ENCODE results near the gene HNRNPC.

The HNRNPC gene

DNA sequence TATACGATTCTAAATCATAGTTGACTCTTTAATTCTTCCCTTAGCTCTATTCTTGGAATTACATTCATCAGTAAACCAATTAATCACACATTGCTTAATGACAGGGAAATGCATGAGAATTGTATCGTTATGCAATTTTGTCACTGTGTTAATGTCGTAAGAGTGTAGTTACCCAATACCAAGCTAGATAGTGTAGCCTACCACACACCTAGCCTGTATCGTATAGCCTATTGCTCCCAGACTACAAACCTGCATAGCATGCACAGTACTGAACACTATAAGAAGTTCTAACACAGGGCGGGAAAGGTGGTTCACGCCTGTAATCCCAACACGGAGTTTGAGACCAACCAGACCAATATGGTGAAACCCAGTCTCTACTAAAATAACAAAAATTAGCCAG, 24.7 kb downstream of the HNRNPC start:
- Histone ChIP-seq H3K36me3 (ENCODE audit: control insufficient read depth in 2 of 2, insufficient read depth in 2 of 2, low read length in 2 of 2) (peaks cover 7 to 16% of the 10 kb centered on the region in 2 donors), H3K4me3 (ENCODE audit: low read length in 2 of 2) (no peak overlapping the region), H3K27ac (ENCODE audit: low read length) (no peak overlapping the region), H3K27me3 (ENCODE audit: control insufficient read depth in 1 of 2, insufficient read depth in 2 of 2, low read length in 2 of 2) (no peaks in the 10 kb centered on the region), H3K9ac (ENCODE audit: low read length in 2 of 2) (no peak overlapping the region), H3K4me1 (ENCODE audit: control insufficient read depth, insufficient read depth, low read length) (peaks cover 9% of the 10 kb centered on the region), H3K9me3 (ENCODE audit: control insufficient read depth in 2 of 2, low read length in 2 of 2) (no peaks in the 10 kb centered on the region)

- no peaks in the 10 kb centered on the region for H3K27me3 ChIP-seq (ENCODE audit: control insufficient read depth in 1 of 2, insufficient read depth in 2 of 2, low read length in 2 of 2)
- H3K4me3 ChIP-seq (ENCODE audit: low read length in 2 of 2), result no peak overlapping the region
- peaks cover 6 to 10% of the 10 kb centered on the region in 2 donors for H3K36me3 ChIP-seq (ENCODE audit: control insufficient read depth in 2 of 2, insufficient read depth in 2 of 2, low read length in 2 of 2)
- H3K9ac ChIP-seq (ENCODE audit: low read length in 2 of 2), result no peak overlapping the region
- H3K9me3 ChIP-seq (ENCODE audit: control insufficient read depth in 2 of 2, low read length in 2 of 2), result no peaks in the 10 kb centered on the region
- H3K27ac ChIP-seq (ENCODE audit: low read length), result no peak overlapping the region
- peaks cover 5% of the 10 kb centered on the region for H3K4me1 ChIP-seq (ENCODE audit: control insufficient read depth, insufficient read depth, low read length)
Measured at GRCh38 chr14:21241218-21241819, 27.9 kb downstream of the HNRNPC start.

- peaks cover 6 to 10% of the 10 kb centered on the region in 2 donors for H3K36me3 ChIP-seq (ENCODE audit: control insufficient read depth in 2 of 2, insufficient read depth in 2 of 2, low read length in 2 of 2)
- no peaks in the 10 kb centered on the region for H3K4me1 ChIP-seq (ENCODE audit: control insufficient read depth, insufficient read depth, low read length)
- no peaks in the 10 kb centered on the region for H3K27me3 ChIP-seq (ENCODE audit: control insufficient read depth in 1 of 2, insufficient read depth in 2 of 2, low read length in 2 of 2)
- H3K27ac ChIP-seq (ENCODE audit: low read length), result no peak overlapping the region
- no peak overlapping the region for H3K4me3 ChIP-seq (ENCODE audit: low read length in 2 of 2)
- H3K9ac ChIP-seq (ENCODE audit: low read length in 2 of 2), result no peak overlapping the region
- no peaks in the 10 kb centered on the region for H3K9me3 ChIP-seq (ENCODE audit: control insufficient read depth in 2 of 2, low read length in 2 of 2)
Measured at GRCh38 chr14:21240417-21240816, 28.8 kb downstream of the HNRNPC start.

GRCh38 chr14:21238823-21239518, 30.3 kb downstream of the HNRNPC start:
- Histone ChIP-seq H3K36me3 (ENCODE audit: control insufficient read depth in 2 of 2, insufficient read depth in 2 of 2, low read length in 2 of 2) (peaks cover 4 to 6% of the 10 kb centered on the region in 2 donors), H3K4me3 (ENCODE audit: low read length in 2 of 2) (no peak overlapping the region), H3K4me1 (ENCODE audit: control insufficient read depth, insufficient read depth, low read length) (no peaks in the 10 kb centered on the region)

DNA sequence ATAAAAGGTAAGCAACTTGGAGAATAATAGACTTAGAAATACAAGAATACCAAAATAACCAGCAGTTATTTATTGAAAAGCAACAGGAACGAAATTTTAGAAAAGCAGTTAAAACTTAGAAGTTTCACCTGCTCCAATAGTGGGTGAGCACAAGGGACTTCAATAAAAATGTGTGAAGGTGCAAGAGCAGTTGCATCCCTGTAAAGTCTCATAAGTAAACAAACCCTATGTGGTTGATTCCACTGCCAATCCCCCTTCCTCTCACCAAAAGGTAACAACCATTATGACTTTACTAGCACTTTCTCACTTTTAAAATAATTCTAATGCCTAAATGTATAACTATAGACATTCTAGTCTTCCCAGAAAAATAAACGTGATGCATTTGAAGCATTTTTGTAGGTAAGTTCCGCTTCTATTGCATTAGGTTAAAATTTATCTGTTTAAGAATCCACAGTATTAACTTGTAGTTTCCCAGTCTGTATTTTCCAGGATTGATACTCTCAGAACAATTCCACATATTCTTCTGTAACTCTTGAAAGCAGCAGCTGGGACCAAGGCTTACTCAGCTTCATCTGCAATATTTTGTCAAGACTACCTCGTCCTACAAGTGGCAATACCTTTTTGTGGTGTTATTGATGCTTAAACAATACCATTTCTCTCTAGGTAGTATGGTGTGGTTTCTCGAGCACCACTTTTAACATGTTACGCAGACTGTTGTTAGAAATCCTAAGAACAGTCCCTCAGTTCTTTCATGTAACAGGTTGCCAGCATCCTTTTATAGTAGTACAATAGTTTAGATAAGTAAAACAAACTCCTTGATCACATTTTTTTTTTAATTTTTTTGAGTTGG, 32.1 kb downstream of the HNRNPC start:
- Histone ChIP-seq H3K27me3 (ENCODE audit: control insufficient read depth in 1 of 2, insufficient read depth in 2 of 2, low read length in 2 of 2) (no peaks in the 10 kb centered on the region), H3K9ac (ENCODE audit: low read length in 2 of 2) (no peak overlapping the region), H3K9me3 (ENCODE audit: control insufficient read depth in 2 of 2, low read length in 2 of 2) (no peaks in the 10 kb centered on the region), H3K4me1 (ENCODE audit: control insufficient read depth, insufficient read depth, low read length) (no peaks in the 10 kb centered on the region), H3K36me3 (ENCODE audit: control insufficient read depth in 2 of 2, insufficient read depth in 2 of 2, low read length in 2 of 2) (peaks cover 0 to 4% of the 10 kb centered on the region in 2 donors), H3K4me3 (ENCODE audit: low read length in 2 of 2) (no peak overlapping the region), H3K27ac (ENCODE audit: low read length) (no peak overlapping the region)

More at GRCh38 chr14:21238823-21239518, 30.3 kb downstream of the HNRNPC start:
- no peaks in the 10 kb centered on the region for H3K27me3 ChIP-seq (ENCODE audit: control insufficient read depth in 1 of 2, insufficient read depth in 2 of 2, low read length in 2 of 2)
- H3K27ac ChIP-seq (ENCODE audit: low read length), result no peak overlapping the region
- no peaks in the 10 kb centered on the region for H3K9me3 ChIP-seq (ENCODE audit: control insufficient read depth in 2 of 2, low read length in 2 of 2)
- H3K9ac ChIP-seq (ENCODE audit: low read length in 2 of 2), result no peak overlapping the region

DNA sequence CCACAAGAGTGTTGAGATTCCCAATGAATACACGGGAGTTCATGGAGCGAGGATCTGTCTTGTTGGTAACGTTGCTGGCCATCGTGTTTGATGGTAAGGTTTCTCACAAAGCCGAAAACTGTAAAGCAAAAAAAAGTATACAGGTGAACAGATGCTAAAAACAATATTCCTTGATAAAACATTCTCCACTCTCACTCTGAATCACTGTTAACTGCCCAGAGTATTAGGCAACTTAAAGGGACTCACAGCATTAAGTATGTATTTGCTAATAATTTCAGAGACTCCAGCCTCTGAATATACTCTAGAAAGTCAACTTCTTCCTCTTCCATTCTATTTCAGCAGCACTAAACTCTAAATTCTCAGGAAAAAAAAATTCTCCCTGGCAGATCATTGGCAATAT, 35.1 kb downstream of the HNRNPC start:
- Histone ChIP-seq H3K4me3 (ENCODE audit: low read length in 2 of 2) (no peak overlapping the region), H3K36me3 (ENCODE audit: control insufficient read depth in 2 of 2, insufficient read depth in 2 of 2, low read length in 2 of 2) (peaks cover 15 to 16% of the 10 kb centered on the region in 2 donors), H3K9me3 (ENCODE audit: control insufficient read depth in 2 of 2, low read length in 2 of 2) (no peaks in the 10 kb centered on the region), H3K27ac (ENCODE audit: low read length) (no peak overlapping the region), H3K27me3 (ENCODE audit: control insufficient read depth in 1 of 2, insufficient read depth in 2 of 2, low read length in 2 of 2) (no peaks in the 10 kb centered on the region), H3K4me1 (ENCODE audit: control insufficient read depth, insufficient read depth, low read length) (peaks cover 4% of the 10 kb centered on the region), H3K9ac (ENCODE audit: low read length in 2 of 2) (no peak overlapping the region)

- no peak overlapping the region for H3K27ac ChIP-seq (ENCODE audit: low read length)
- H3K36me3 ChIP-seq (ENCODE audit: control insufficient read depth in 2 of 2, insufficient read depth in 2 of 2, low read length in 2 of 2), result peaks cover 16 to 18% of the 10 kb centered on the region in 2 donors
- H3K27me3 ChIP-seq (ENCODE audit: control insufficient read depth in 1 of 2, insufficient read depth in 2 of 2, low read length in 2 of 2), result no peaks in the 10 kb centered on the region
- H3K9ac ChIP-seq (ENCODE audit: low read length in 2 of 2), result no peak overlapping the region
- H3K9me3 ChIP-seq (ENCODE audit: control insufficient read depth in 2 of 2, low read length in 2 of 2), result no peaks in the 10 kb centered on the region
- H3K4me3 ChIP-seq (ENCODE audit: low read length in 2 of 2), result no peak overlapping the region
- H3K4me1 ChIP-seq (ENCODE audit: control insufficient read depth, insufficient read depth, low read length), result peaks cover 4% of the 10 kb centered on the region
Measured at GRCh38 chr14:21233457-21234076, 35.7 kb downstream of the HNRNPC start.

DNA sequence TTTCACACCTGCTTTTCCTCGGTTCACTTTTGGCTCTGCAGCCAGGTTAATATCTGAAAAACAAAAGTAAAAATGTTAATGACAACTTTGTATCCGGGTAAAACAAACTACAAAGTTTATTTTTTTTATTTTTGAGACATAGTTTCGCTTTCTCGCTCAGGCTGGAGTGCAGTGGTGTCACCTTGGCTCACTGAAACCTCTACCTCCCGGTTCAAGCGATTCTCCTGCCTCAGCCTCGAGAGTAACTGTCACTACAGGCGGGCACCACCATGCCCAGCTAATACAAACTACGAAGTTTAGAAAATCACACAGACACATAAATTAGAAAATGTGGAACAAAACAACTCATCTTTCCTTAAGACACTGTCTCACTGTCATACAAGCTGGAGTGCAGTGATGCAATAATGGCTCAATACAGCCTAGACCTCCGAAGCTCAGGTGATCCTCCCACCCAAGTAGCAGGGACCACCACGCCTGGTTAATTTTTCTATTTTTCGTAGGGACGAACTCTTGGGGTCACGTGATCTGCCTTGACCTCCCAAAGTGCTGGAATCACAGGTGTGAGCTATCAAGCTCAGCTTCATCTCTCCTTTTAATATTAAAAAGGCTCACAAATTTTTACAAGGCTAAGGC, 38.1 kb downstream of the HNRNPC start:
- H3K4me3 ChIP-seq (ENCODE audit: low read length in 2 of 2), result no peak overlapping the region
- no peaks in the 10 kb centered on the region for H3K27me3 ChIP-seq (ENCODE audit: control insufficient read depth in 1 of 2, insufficient read depth in 2 of 2, low read length in 2 of 2)
- no peak overlapping the region for H3K9ac ChIP-seq (ENCODE audit: low read length in 2 of 2)
- H3K36me3 ChIP-seq (ENCODE audit: control insufficient read depth in 2 of 2, insufficient read depth in 2 of 2, low read length in 2 of 2), result peaks cover 22 to 29% of the 10 kb centered on the region in 2 donors
- no peaks in the 10 kb centered on the region for H3K9me3 ChIP-seq (ENCODE audit: control insufficient read depth in 2 of 2, low read length in 2 of 2)
- peaks cover 4% of the 10 kb centered on the region for H3K4me1 ChIP-seq (ENCODE audit: control insufficient read depth, insufficient read depth, low read length)
- no peak overlapping the region for H3K27ac ChIP-seq (ENCODE audit: low read length)

GRCh38 chr14:21229821-21230220, 39.4 kb downstream of the HNRNPC start:
- Histone ChIP-seq H3K4me1 (ENCODE audit: control insufficient read depth, insufficient read depth, low read length) (peaks cover 4% of the 10 kb centered on the region), H3K36me3 (ENCODE audit: control insufficient read depth in 2 of 2, insufficient read depth in 2 of 2, low read length in 2 of 2) (peaks cover 23 to 38% of the 10 kb centered on the region in 2 donors), H3K4me3 (ENCODE audit: low read length in 2 of 2) (no peak overlapping the region), H3K9me3 (ENCODE audit: control insufficient read depth in 2 of 2, low read length in 2 of 2) (no peaks in the 10 kb centered on the region), H3K27ac (ENCODE audit: low read length) (no peak overlapping the region), H3K27me3 (ENCODE audit: control insufficient read depth in 1 of 2, insufficient read depth in 2 of 2, low read length in 2 of 2) (no peaks in the 10 kb centered on the region), H3K9ac (ENCODE audit: low read length in 2 of 2) (no peak overlapping the region)

DNA sequence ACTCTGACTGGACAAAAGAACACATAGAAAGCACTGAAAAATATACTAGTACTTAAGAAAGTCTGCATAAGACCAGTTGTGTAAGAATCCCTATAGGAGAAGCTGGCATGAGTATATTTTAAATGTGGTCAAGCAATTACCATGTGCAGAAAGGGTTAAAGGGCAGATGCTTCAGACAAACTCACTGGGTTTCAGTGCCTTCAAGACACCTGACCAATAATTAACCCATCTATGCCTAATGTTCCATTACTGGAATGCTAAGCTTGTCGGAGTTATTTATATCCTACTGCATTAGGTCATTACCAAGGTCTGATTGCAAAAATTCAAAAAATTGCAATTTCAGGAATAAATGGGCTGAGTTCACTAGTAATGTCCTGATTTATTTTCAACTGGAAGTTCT, 41.3 kb downstream of the HNRNPC start:
- Histone ChIP-seq H3K4me1 (ENCODE audit: control insufficient read depth, insufficient read depth, low read length) (peaks cover 4% of the 10 kb centered on the region), H3K9ac (ENCODE audit: low read length in 2 of 2) (no peak overlapping the region), H3K27ac (ENCODE audit: low read length) (no peak overlapping the region), H3K36me3 (ENCODE audit: control insufficient read depth in 2 of 2, insufficient read depth in 2 of 2, low read length in 2 of 2) (peaks cover 19 to 45% of the 10 kb centered on the region in 2 donors), H3K4me3 (ENCODE audit: low read length in 2 of 2) (no peak overlapping the region), H3K27me3 (ENCODE audit: control insufficient read depth in 1 of 2, insufficient read depth in 2 of 2, low read length in 2 of 2) (no peaks in the 10 kb centered on the region), H3K9me3 (ENCODE audit: control insufficient read depth in 2 of 2, low read length in 2 of 2) (no peaks in the 10 kb centered on the region)
